ENCODE results near the gene IRF2BP2. TPM values are rescaled to one million over a fixed set of nuclear protein-coding genes. Genes with fewer than 3 reads are reported as not detected.

Gene IRF2BP2
- polyA plus RNA-seq, 1 donor = 161 TPM

DNA sequence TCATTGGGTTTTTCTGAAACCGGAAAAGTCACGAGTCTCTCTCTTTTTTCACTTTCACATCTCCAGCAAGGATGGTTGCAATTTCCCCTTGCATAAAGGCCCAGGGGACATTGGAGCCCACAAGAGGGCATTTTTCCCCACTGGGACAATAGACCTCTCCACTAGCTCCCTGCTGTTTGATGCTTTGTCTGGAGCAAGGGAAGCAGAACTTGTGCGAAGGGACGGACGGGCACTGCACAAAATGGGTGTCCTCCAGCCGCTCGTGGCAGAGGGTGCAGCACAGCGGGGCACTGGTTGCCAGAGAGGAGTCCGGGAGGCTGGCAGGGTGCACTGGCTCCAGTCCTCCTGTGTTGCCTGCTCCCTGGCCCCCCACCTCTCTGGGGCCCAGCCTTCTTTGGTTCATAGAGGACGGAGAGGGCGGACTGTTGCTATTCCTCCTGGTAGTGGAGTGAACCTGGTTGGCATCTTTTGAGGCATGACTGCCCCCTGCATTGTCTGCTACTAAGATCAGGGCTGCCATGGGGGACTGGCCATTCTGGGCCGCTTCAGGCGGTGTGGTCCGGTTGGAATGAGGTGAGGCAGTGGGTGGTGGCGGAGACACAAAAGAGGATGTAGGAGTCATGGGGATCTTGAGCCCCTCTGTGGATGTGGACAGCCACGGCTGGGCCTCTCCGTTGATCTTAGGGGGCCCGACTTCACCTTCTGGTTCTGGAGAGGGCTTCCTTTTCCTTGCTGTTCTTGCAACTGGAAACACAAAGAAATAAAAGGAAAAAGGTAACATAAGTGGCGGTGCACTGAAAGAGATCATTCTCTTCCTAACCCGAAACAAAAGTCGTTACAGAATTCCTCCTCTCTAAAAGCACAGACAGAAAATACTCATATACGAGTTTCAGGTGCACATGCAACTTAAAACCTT, 2.6 kb downstream of the IRF2BP2 start:
- H3K4me3 ChIP-seq (ENCODE audit: low read length) = peak overlapping the region; percentile 86
- H3K27ac ChIP-seq (ENCODE audit: low read length) = peak overlapping the region; percentile 99
- peak in 1 of 2 donors; percentile 62 for DNase-seq
- peaks cover 30% of the 10 kb centered on the region for H3K36me3 ChIP-seq (ENCODE audit: control insufficient read depth, insufficient read depth, low read length)
- WGBS (ENCODE audit: insufficient coverage, low lambda C conversion rate) = no CpG with 5 or more reads among the region's 22 CpGs
- no peaks in the 10 kb centered on the region for H3K9me3 ChIP-seq (ENCODE audit: control insufficient read depth, low read depth, low read length)
- H3K4me1 ChIP-seq (ENCODE audit: control insufficient read depth, insufficient read depth, low read length) = peaks cover 21% of the 10 kb centered on the region
- H3K27me3 ChIP-seq (ENCODE audit: control insufficient read depth, insufficient read depth, low read length) = no peaks in the 10 kb centered on the region

DNA sequence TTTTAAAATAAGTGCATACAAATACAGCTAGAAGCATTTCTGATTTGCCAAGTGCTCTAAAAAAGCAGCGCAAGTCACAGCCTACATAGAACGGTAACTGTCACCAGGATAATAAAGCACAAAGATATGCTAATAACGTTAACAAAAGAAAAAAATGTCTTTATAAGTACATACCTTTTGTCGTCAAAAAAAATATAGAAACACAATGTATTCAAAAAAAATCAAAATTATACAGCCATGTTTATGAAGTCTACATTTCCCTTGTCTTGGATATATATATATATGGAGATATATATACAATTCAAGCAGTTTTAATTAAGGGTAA, 3.2 kb downstream of the IRF2BP2 start:
- Histone ChIP-seq H3K9me3 (ENCODE audit: control insufficient read depth, low read depth, low read length) (no peaks in the 10 kb centered on the region), H3K4me3 (ENCODE audit: low read length) (peak overlapping the region; percentile 86), H3K4me1 (ENCODE audit: control insufficient read depth, insufficient read depth, low read length) (peaks cover 21% of the 10 kb centered on the region), H3K27ac (ENCODE audit: low read length) (peak overlapping the region; percentile 99), H3K36me3 (ENCODE audit: control insufficient read depth, insufficient read depth, low read length) (peaks cover 32% of the 10 kb centered on the region), H3K27me3 (ENCODE audit: control insufficient read depth, insufficient read depth, low read length) (no peaks in the 10 kb centered on the region)
- WGBS (ENCODE audit: insufficient coverage, low lambda C conversion rate) = no CpG with 5 or more reads among the region's 4 CpGs
- DNase-seq = no peak

DNA sequence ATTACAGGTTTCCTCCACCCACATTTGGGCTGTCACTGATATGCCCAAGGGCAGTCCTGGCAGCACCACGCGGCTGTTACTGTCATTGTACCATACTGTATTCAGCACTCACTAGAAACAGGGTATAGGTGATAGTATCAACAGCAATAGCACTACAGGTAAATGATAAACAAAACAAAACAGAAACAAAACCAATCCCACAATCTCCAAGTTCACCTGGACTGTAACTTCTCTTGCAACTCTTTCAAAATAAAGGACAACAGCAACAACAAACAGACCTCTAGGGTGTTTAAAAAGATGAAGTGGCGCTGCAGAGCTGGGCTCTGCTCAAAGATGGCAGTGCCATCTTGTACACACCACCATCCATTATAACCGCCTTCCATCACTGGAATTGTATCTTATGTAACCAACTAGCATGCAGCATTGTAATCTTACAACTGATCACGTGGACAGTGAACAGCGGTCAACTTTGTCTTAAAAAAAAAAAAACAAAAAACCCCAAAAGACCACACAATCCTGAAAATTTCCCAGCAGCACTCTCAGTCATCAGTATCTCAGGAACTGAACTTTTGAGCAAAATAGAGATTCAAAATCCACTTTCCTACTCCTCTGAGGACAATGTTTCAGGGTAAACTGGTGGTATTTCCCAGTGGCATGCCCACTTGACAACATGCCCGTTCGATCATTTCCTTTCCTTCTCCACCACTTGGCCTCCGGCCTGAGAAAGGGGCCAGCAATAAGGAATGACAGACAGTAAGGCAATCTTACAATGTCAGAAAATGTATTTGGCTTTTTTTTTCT, 3.8 kb downstream of the IRF2BP2 start:
- Histone ChIP-seq H3K27me3 (ENCODE audit: control insufficient read depth, insufficient read depth, low read length) (no peaks in the 10 kb centered on the region), H3K4me1 (ENCODE audit: control insufficient read depth, insufficient read depth, low read length) (peaks cover 21% of the 10 kb centered on the region), H3K36me3 (ENCODE audit: control insufficient read depth, insufficient read depth, low read length) (peaks cover 32% of the 10 kb centered on the region), H3K9me3 (ENCODE audit: control insufficient read depth, low read depth, low read length) (no peaks in the 10 kb centered on the region), H3K27ac (ENCODE audit: low read length) (peak overlapping the region; percentile 99), H3K4me3 (ENCODE audit: low read length) (peak overlapping the region; percentile 86)
- no CpG with 5 or more reads among the region's 9 CpGs for WGBS (ENCODE audit: insufficient coverage, low lambda C conversion rate)
- DNase-seq = peak in 1 of 2 donors; percentile 73

DNA sequence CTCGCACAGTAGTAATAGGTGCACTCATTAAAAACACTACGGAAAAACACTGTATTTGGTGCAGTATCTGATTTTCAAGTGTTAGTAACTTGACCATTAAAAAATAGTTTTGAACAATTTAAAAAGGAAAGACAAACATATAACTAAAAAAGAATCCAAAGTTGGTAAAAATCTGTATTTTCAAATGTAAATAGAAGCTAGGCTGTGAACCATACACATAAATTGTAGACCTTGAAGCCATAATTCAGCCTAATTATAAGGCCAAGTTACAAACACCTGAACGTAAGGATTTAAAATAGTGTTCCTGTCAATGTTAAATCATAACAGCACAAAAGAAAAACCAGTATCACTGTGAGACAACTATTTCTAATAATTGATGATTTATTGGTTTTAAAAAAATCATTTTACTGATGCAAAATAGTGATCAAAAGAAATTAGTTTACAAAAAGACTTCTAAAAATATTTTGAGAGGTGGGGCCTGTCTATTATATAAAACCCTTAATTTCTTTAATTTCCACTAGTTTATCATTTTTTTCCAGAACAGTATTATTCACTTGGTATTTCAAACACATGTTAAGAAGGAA, 4.5 kb downstream of the IRF2BP2 start:
- Histone ChIP-seq H3K4me3 (ENCODE audit: low read length) (peak overlapping the region; percentile 86), H3K27ac (ENCODE audit: low read length) (peak overlapping the region; percentile 99), H3K4me1 (ENCODE audit: control insufficient read depth, insufficient read depth, low read length) (peaks cover 27% of the 10 kb centered on the region), H3K27me3 (ENCODE audit: control insufficient read depth, insufficient read depth, low read length) (no peaks in the 10 kb centered on the region), H3K36me3 (ENCODE audit: control insufficient read depth, insufficient read depth, low read length) (peaks cover 32% of the 10 kb centered on the region), H3K9me3 (ENCODE audit: control insufficient read depth, low read depth, low read length) (no peaks in the 10 kb centered on the region)
- no peak for DNase-seq
- WGBS (ENCODE audit: insufficient coverage, low lambda C conversion rate) = 6% methylated on average over 3 of the region's 3 CpGs

DNA sequence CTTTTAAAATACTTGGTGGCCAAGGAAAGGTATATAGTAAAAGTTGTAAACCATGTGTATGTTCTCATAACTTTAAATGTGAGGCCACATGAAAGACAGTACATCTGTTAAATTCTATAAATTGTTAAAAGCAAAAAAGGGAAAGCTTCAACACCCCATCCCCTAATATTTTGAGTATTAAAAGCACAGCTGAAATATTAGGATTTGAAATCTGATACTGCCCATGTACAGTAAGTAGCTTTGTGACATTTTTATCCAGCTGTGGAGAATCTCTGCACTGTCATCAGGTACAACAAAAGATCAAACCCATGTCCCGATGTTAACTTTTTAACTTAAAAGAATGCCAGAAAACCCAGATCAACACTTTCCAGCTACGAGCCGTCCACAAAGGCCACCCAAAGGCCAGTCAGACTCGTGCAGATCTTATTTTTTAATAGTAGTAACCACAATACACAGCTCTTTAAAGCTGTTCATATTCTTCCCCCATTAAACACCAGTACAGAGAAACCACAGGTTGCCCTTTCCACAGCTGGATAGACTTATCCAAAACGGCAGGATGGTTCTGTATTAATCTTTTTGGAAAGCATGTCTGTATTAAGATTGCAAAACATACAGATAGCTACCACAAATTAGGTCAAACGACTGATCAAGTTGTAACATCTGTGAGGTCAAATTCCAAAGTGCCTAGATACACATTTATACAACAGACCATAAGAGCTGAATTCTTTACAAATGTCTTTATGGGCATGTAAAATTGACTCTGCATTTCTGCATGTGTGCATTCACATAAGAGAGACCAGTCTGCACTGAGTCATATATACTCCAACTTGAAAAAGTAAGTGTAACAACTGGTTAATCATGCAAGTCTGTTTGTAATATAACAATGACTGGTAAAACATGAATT, 5.2 kb downstream of the IRF2BP2 start:
- H3K36me3 ChIP-seq (ENCODE audit: control insufficient read depth, insufficient read depth, low read length) = peaks cover 32% of the 10 kb centered on the region
- 0% methylated on average over 1 of the region's 6 CpGs for WGBS (ENCODE audit: insufficient coverage, low lambda C conversion rate)
- H3K9me3 ChIP-seq (ENCODE audit: control insufficient read depth, low read depth, low read length) = no peaks in the 10 kb centered on the region
- H3K4me1 ChIP-seq (ENCODE audit: control insufficient read depth, insufficient read depth, low read length) = peaks cover 31% of the 10 kb centered on the region
- peak overlapping the region; percentile 86 for H3K4me3 ChIP-seq (ENCODE audit: low read length)
- DNase-seq = peak in 1 of 2 donors; percentile 76
- no peaks in the 10 kb centered on the region for H3K27me3 ChIP-seq (ENCODE audit: control insufficient read depth, insufficient read depth, low read length)
- peak overlapping the region; percentile 99 for H3K27ac ChIP-seq (ENCODE audit: low read length)

DNA sequence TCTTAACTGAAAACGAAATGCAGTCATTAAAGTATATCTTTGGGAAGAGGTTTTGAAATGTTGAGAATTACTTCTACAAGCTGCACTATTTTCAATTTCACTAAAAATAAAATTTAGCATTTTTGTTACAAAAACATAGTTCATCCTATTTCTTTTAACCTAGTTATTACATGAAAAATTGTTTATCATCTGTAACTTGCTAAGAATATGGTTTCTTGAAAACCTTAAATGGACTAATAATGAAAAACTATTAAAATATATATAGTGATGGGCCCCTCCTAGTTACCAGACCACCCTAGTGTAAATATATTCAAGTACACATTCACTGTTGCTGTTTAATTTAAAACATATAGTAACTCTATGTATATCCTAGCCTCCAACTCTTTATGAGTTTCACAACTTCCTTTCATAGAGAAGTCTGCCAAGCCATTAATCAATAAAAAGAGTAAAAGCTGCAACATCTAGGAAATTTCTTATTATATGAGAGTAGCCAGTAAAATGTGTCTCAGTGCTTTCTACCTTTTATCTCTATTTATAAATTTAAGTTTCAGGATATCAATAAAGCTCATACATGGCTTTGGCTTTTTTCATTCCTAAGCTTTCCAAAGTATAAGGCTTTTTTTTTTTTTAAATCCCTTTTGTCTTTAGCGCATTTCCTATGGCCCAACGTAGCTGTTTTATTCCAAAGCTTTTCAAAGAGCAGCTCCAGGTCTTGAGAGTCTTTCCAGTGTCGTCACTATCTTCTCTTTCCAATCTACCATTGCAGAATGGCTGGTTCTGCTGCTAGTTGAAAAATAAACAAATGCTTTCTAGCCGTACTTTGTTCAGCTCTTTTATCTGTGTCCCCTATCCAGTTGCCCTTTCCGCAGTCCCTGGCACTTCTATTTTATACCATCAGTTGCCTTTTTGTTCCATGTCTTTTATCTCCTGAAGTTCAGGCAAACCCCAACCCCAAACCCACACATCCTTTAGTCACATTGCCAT, 6.5 kb downstream of the IRF2BP2 start:
- Histone ChIP-seq H3K9me3 (ENCODE audit: control insufficient read depth, low read depth, low read length) (no peaks in the 10 kb centered on the region), H3K36me3 (ENCODE audit: control insufficient read depth, insufficient read depth, low read length) (peaks cover 32% of the 10 kb centered on the region), H3K4me3 (ENCODE audit: low read length) (peak overlapping the region; percentile 86), H3K27ac (ENCODE audit: low read length) (peak overlapping the region; percentile 99), H3K4me1 (ENCODE audit: control insufficient read depth, insufficient read depth, low read length) (peaks cover 37% of the 10 kb centered on the region), H3K27me3 (ENCODE audit: control insufficient read depth, insufficient read depth, low read length) (no peaks in the 10 kb centered on the region)
- 0% methylated on average over 3 of the region's 6 CpGs for WGBS (ENCODE audit: insufficient coverage, low lambda C conversion rate)
- peak in 1 of 2 donors; percentile 80 for DNase-seq

DNA sequence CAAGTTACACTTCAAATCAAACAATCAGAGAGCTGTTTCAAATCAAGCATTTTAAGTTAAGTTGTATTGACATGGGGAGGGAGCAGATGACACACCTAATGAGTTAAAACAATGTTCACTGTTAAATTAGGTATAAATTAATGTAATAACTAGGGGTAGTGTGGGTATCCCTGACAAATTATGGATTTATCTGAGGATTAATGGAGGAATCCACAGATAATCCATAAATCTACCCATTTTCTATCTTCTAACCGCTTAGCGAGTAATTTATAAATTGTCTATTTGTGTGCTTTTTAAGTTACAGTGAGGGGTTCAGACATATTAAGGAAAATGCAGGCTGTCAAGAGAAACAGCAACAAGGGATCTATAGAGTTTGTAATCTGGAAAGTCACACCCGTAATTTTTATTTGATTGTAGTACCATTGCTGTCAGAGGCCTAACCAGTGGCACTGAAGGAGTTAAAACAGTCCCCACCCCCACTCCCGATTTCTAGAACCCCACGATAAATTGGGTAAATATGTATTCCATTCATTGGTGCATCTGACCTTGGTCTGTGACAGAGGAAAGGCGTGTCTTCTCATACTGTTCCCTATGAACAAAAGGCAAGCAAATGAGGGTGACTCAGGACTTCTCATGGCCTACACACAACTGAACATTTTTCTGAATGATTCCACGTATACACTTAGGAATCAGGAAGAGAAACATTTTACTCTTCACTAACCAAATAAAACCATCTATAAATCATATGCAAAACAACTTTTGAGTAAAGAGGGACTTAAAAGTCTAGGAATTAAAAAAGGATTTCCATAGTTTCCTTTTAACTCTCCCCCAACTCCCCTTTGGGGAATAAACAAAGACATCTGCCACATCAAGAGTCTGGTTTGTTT, 7.4 kb downstream of the IRF2BP2 start:
- H3K9me3 ChIP-seq (ENCODE audit: control insufficient read depth, low read depth, low read length) = no peaks in the 10 kb centered on the region
- H3K4me1 ChIP-seq (ENCODE audit: control insufficient read depth, insufficient read depth, low read length) = peaks cover 39% of the 10 kb centered on the region
- H3K4me3 ChIP-seq (ENCODE audit: low read length) = peak overlapping the region; percentile 11
- peak overlapping the region; percentile 99 for H3K27ac ChIP-seq (ENCODE audit: low read length)
- H3K36me3 ChIP-seq (ENCODE audit: control insufficient read depth, insufficient read depth, low read length) = peaks cover 24% of the 10 kb centered on the region
- 0% methylated on average over 1 of the region's 7 CpGs for WGBS (ENCODE audit: insufficient coverage, low lambda C conversion rate)
- H3K27me3 ChIP-seq (ENCODE audit: control insufficient read depth, insufficient read depth, low read length) = no peaks in the 10 kb centered on the region
- DNase-seq = peak; percentile 74 to 89

DNA sequence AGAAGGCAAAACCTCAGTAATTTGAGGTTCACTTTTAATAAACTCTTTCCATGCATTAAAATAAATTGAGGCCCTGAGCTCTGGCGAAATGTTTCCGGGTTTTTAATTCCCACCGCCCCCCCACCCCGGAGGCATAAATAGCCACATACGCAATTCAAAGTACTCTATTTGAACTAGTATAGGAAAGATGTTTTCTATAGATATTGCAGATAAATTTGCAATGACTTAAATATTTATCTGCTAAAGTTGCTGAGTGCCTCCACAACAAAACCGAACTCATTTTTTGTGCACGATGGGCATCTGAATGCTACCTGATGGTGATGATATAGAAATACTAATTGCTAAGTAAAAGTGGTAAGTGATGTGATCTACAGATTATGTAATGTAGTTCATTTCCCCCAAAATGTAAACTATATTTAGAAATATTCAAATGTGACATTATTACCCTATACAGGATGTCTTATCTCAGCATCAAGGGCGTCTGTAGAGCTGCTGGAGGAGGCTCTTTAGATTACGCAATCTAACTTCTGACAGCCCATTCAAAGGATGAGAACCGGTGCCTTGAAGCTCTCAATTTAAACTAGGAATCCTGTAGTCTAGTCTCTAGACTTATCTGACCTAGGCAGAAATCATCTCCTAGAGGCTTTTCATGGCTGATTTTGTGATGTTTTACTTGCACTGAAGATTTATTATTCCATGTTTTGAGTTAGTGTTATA, 8.5 kb downstream of the IRF2BP2 start:
- Histone ChIP-seq H3K9me3 (ENCODE audit: control insufficient read depth, low read depth, low read length) (no peaks in the 10 kb centered on the region), H3K4me1 (ENCODE audit: control insufficient read depth, insufficient read depth, low read length) (peaks cover 39% of the 10 kb centered on the region), H3K27ac (ENCODE audit: low read length) (peak overlapping the region; percentile 99), H3K36me3 (ENCODE audit: control insufficient read depth, insufficient read depth, low read length) (peaks cover 14% of the 10 kb centered on the region), H3K4me3 (ENCODE audit: low read length) (no peak overlapping the region), H3K27me3 (ENCODE audit: control insufficient read depth, insufficient read depth, low read length) (no peaks in the 10 kb centered on the region)
- DNase-seq = peak in 1 of 2 donors; percentile 67
- WGBS (ENCODE audit: insufficient coverage, low lambda C conversion rate) = no CpG with 5 or more reads among the region's 10 CpGs

Data from large intestine (tissue), 3 donors.